GM13976 (cell line): ENCODE data around the gene C15orf62.

ENCODE experiments used
- DNase-seq: peaks from one replicate; pipeline ENCODE4 v3.0.0; 2012; ENCODE audit warnings: low spot score
- CTCF ChIP-seq: IDR thresholded peaks from 2 replicates; pipeline ENCODE4 v1.5.1; 2012; ENCODE audit warnings: borderline replicate concordance, mild to moderate bottlenecking; ENCODE audit not compliant: insufficient read depth; ENCODE audit errors: extremely low read depth, missing control alignments, control extremely low read depth
- in situ Hi-C: fragments of 300-500 bp; cut with MboI; formaldehyde crosslinking; loops from one replicate; pipeline ENCODE4 v1.12.0; 2022; ENCODE audit warnings: low sequenced_read_pairs, mixed read lengths, inconsistent platforms; ENCODE audit not compliant: unreplicated experiment

The C15orf62 gene

DNA sequence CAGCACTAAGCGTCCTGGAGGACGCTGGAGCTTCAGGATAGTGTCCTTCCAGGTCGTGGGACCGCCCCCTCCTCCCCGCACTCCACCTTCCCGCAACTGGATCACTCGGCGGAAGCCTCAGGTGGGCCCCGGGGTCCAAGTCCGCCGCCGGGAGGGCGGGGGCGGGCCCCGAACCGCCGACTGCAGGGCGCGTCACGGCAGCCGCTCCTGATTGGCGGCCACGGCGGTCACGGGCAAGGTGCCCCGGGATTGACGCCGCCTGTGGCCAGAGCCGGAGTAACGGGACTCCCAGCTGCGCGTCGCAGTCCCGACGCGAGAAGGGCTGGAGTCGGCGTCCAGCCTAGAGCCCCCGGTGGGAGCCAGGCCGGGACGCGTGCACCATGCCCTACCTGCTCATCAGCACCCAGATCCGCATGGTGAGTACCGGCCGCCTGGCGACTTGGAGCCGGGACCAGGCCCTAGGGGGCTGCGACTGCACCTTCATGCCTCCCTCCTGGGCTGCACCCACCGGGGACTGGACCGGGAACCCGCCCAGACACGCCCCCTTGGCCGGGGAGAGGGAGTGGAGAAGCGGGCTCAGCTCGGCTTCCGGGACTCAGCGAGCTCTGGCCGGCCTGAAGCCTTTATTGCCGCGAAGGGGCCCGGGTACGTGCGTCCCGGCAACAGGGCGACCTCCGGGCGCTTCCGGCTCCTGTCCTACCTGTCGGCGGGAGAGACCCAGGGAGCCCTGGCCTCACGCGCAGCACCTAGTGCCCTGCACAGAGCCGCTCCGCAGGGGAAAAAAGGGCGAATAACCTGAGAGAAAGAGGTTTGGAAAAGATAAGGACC lies 5.8 kb upstream of the C15orf62 start, which contains the start of gene GCHFR:
Gene GCHFR (plus strand): TSS at position 268 of the 828 bp plus-strand sequence. CDS start 113 bp downstream, at position 381.
- TF ChIP-seq CTCF: peak; percentile 48
- in situ Hi-C loops: no loop called here
- peak; percentile 91 for DNase-seq

- in situ Hi-C loops: no loop called here
- no peak for TF ChIP-seq CTCF
- DNase-seq: no peak
These were observed 5.1 kb upstream of the C15orf62 start for GRCh38 chr15:40764629-40765103.

- no peak for DNase-seq
- TF ChIP-seq CTCF: no peak
- in situ Hi-C loops: no loop called here
These were observed 3.5 kb upstream of the C15orf62 start for GRCh38 chr15:40766194-40766815.

GRCh38 chr15:40766906-40767837 lies 2.6 kb upstream of the C15orf62 start:
- DNase-seq: no peak
- in situ Hi-C loops: no loop called here
- TF ChIP-seq CTCF: no peak

- TF ChIP-seq CTCF: no peak
- in situ Hi-C loops: no loop called here
- DNase-seq: no peak
These were observed 1.8 kb upstream of the C15orf62 start for GRCh38 chr15:40767838-40768500.
